Small intestine (tissue), 7 donors: ENCODE measurements around the gene SCRN1. TPM values are rescaled to one million over a fixed set of nuclear protein-coding genes. Genes with fewer than 3 reads are reported as not detected.
A peak's percentile ranks its signal among the peaks of the same experiment; 100 is the strongest.

Experiments used
- DNase-seq, 2 donors: peaks; one replicate each; pipeline versions ENCODE4 v3.0.0 to v3.0.0-alpha.2; 2013
- FAIRE-seq: peaks from 2 replicates; lab custom pipeline; 2012; peaks lifted over from hg19 to GRCh38; lab: Jason Lieb, UNC
- H3K27ac ChIP-seq, 3 donors: one replicate each; pipeline ENCODE4 v1.5.1; 2013; ENCODE audit warnings: low read length in 2 of 3, mild to moderate bottlenecking in 2 of 3, control low read depth in 1 of 3, inconsistent platforms in 1 of 3, low read depth in 1 of 3, moderate library complexity in 1 of 3
- H3K27me3 ChIP-seq, 3 donors: one replicate each; pipeline ENCODE4 v1.6.1; 2013; ENCODE audit warnings: low read length in 3 of 3, inconsistent platforms in 1 of 3; ENCODE audit not compliant: control insufficient read depth in 3 of 3, insufficient read depth in 3 of 3
- H3K36me3 ChIP-seq, 3 donors: one replicate each; pipeline ENCODE4 v1.6.1; 2013; ENCODE audit warnings: low read length in 3 of 3, inconsistent platforms in 1 of 3, low read depth in 1 of 3, mild to moderate bottlenecking in 1 of 3, moderate library complexity in 1 of 3; ENCODE audit not compliant: control insufficient read depth in 3 of 3, insufficient read depth in 2 of 3
- H3K4me1 ChIP-seq, 3 donors: one replicate each; pipeline ENCODE4 v1.6.1; 2013; ENCODE audit warnings: low read length in 2 of 3, inconsistent platforms in 1 of 3, low read depth in 1 of 3, mild to moderate bottlenecking in 1 of 3, moderate library complexity in 1 of 3; ENCODE audit not compliant: control insufficient read depth in 3 of 3, insufficient read depth in 2 of 3
- H3K4me3 ChIP-seq, 3 donors: one replicate each; pipeline ENCODE4 v1.5.1; 2013; ENCODE audit warnings: low read length in 3 of 3, control low read depth in 1 of 3, inconsistent platforms in 1 of 3, low read depth in 1 of 3, mild to moderate bottlenecking in 1 of 3, moderate library complexity in 1 of 3
- H3K9me3 ChIP-seq, 2 donors: one replicate each; pipeline ENCODE4 v1.6.1; 2013; ENCODE audit warnings: low read depth in 1 of 2, low read length in 1 of 2; ENCODE audit not compliant: control insufficient read depth in 2 of 2, insufficient read depth in 1 of 2
- WGBS, 3 donors: extraction: QIAGEN DNeasy Blood & Tissue Kit; methylation state at CpG; one replicate each; pipeline ENCODE4 v1.1.7; 2013; 5-methylcytosine and 5-hydroxymethylcytosine counted together
- polyA plus RNA-seq, 4 donors: library from polyadenylated mRNA; stranded (reverse) in 3 of 4; unstranded in 1 of 4; fragments of 200-250 nt in 3 of 4; fragments of 120-200 nt in 1 of 4; gene quantifications; one replicate each; pipeline versions ENCODE4 v1.2.1 to v1.2.3, GENCODE V29; 2013
- donor health status: healthy with polysubstance abuse.
- donor health status: control.
- donor health status: control.
- donor health status: Bipolar disorder and iron deficiency.
- donor health status: healthy.

The SCRN1 gene
- polyA plus RNA-seq, 4 donors, result 1.3 to 16.9 (median 7.4) TPM

DNA sequence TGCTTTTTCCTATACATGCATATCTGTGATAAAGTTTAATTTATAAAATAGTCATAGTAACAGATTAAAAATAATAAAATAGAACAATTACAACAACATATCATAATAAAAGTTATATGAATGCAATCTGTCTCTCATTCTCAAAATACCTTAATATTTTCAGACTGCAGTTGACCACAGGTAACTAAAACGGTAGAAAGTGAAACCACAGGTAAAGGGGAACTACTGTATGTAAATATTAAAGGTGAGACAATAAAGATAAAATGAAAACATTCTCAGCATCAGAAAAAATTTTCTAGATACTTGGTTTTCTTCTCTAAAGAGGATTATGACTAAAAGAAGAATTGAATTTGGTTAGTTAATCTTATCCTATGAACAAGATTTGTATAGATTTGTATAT, 30.9 kb upstream of the SCRN1 start:
- Histone ChIP-seq H3K4me1 (peaks cover 0 to 7% (median 3%) of the 10 kb centered on the region in 3 donors), H3K36me3 (peaks cover 0 to 14% (median 0%) of the 10 kb centered on the region in 3 donors), H3K4me3 (no peak overlapping the region), H3K27me3 (no peaks in the 10 kb centered on the region), H3K9me3 (no peaks in the 10 kb centered on the region), H3K27ac (no peak overlapping the region)
- DNase-seq, result peak in 1 of 2 donors; percentile 7
- 4 to 35% (median 9%) methylated on average over 1 of the region's 1 CpG for WGBS, 3 donors
- peak; percentile 80 for FAIRE-seq

- no peak overlapping the region for H3K27ac ChIP-seq
- FAIRE-seq, result no peak
- peaks cover 0 to 17% (median 0%) of the 10 kb centered on the region in 3 donors for H3K36me3 ChIP-seq
- DNase-seq, result no peak
- H3K4me1 ChIP-seq, result peaks cover 0 to 5% (median 0%) of the 10 kb centered on the region in 3 donors
- no peaks in the 10 kb centered on the region for H3K9me3 ChIP-seq
- WGBS, 3 donors, result 97 to 100% (median 97%) methylated on average over 1 of the region's 1 CpG
- no peak overlapping the region for H3K4me3 ChIP-seq
- H3K27me3 ChIP-seq, result no peaks in the 10 kb centered on the region
Observed at GRCh38 chr7:30019960-30020359, 30.4 kb upstream of the SCRN1 start.

- H3K4me1 ChIP-seq, result no peaks in the 10 kb centered on the region
- 80 to 95% (median 81%) methylated on average over 1 of the region's 1 CpG for WGBS, 3 donors
- no peaks in the 10 kb centered on the region for H3K9me3 ChIP-seq
- H3K4me3 ChIP-seq, result no peak overlapping the region
- H3K36me3 ChIP-seq, result peaks cover 0 to 18% (median 0%) of the 10 kb centered on the region in 3 donors
- DNase-seq (no peak), FAIRE-seq (no peak)
- H3K27ac ChIP-seq, result no peak overlapping the region
- H3K27me3 ChIP-seq, result no peaks in the 10 kb centered on the region
Observed at GRCh38 chr7:30019387-30019786, 29.8 kb upstream of the SCRN1 start.

GRCh38 chr7:30018451-30018850, 28.9 kb upstream of the SCRN1 start:
- no peaks in the 10 kb centered on the region for H3K27me3 ChIP-seq
- H3K4me3 ChIP-seq, result no peak overlapping the region
- H3K36me3 ChIP-seq, result peaks cover 0 to 21% (median 0%) of the 10 kb centered on the region in 3 donors
- no peak overlapping the region for H3K27ac ChIP-seq
- H3K4me1 ChIP-seq, result no peaks in the 10 kb centered on the region
- FAIRE-seq, result no peak
- H3K9me3 ChIP-seq, result no peaks in the 10 kb centered on the region
- no peak for DNase-seq

GRCh38 chr7:30012757-30013156, 23.2 kb upstream of the SCRN1 start:
- DNase-seq, result no peak
- 47 to 68% (median 58%) methylated on average over 3 of the region's 3 CpGs for WGBS, 3 donors
- no peak overlapping the region for H3K27ac ChIP-seq
- peaks cover 0 to 18% (median 0%) of the 10 kb centered on the region in 3 donors for H3K36me3 ChIP-seq
- FAIRE-seq, result no peak
- H3K4me1 ChIP-seq, result no peaks in the 10 kb centered on the region
- H3K4me3 ChIP-seq, result no peak overlapping the region
- H3K9me3 ChIP-seq, result no peaks in the 10 kb centered on the region
- no peaks in the 10 kb centered on the region for H3K27me3 ChIP-seq

DNA sequence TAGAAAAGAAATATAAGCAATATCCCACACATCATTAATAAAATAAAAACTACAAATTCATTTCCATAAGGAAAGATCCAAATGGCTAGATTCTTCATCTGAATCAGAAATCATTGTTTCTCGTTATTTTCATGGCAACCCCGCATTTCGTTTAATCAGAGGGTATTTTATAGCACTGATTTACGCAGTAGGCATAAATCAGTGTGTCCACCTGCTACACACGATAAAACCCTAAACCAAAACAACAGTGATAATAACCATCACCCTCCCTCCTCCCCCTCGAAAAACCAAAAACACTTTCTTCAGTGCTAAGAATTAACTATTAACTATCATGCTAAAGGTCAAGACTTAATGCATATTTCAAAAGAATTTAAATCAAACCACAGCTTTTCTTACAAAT, 20.4 kb upstream of the SCRN1 start:
- WGBS, 3 donors, result 30 to 69% (median 54%) methylated on average over 6 of the region's 6 CpGs
- FAIRE-seq (no peak), DNase-seq (no peak)
- Histone ChIP-seq H3K36me3 (peaks cover 0 to 5% (median 0%) of the 10 kb centered on the region in 3 donors), H3K4me1 (no peaks in the 10 kb centered on the region), H3K9me3 (no peaks in the 10 kb centered on the region), H3K27me3 (no peaks in the 10 kb centered on the region), H3K4me3 (no peak overlapping the region), H3K27ac (no peak overlapping the region)

GRCh38 chr7:30005464-30005863, 15.9 kb upstream of the SCRN1 start:
- DNase-seq (no peak), FAIRE-seq (no peak)
- no peak overlapping the region for H3K4me3 ChIP-seq
- no peaks in the 10 kb centered on the region for H3K27me3 ChIP-seq
- no peaks in the 10 kb centered on the region for H3K4me1 ChIP-seq
- WGBS, 3 donors, result 45 to 60% (median 55%) methylated on average over 3 of the region's 3 CpGs
- H3K9me3 ChIP-seq, result no peaks in the 10 kb centered on the region
- H3K27ac ChIP-seq, result no peak overlapping the region
- H3K36me3 ChIP-seq, result no peaks in the 10 kb centered on the region

DNA sequence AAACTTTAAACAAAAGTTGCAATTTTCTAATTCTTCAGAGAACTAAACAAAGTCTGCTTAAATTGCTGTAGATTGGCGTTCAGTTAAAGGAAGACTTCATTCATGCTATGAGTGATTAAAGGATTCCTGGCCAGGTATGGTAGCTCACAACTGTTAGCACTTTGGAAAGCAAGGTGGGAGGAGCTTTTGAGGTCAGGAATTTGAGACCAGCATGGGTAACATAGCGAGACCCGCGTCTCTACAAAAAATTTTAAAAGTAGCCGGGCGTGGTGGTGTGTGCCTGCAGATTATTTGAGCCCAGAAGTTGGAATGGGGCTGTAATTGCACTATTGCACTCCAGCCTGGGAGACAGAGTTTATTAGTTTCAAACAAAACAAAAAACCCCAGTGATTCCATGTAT, 13.5 kb upstream of the SCRN1 start:
- WGBS, 3 donors, result 53 to 69% (median 66%) methylated on average over 6 of the region's 6 CpGs
- no peaks in the 10 kb centered on the region for H3K27me3 ChIP-seq

GRCh38 chr7:30001998-30002397, 12.4 kb upstream of the SCRN1 start:
- Histone ChIP-seq H3K36me3 (no peaks in the 10 kb centered on the region), H3K27ac (no peak overlapping the region), H3K4me3 (no peak overlapping the region), H3K9me3 (no peaks in the 10 kb centered on the region), H3K27me3 (no peaks in the 10 kb centered on the region), H3K4me1 (no peaks in the 10 kb centered on the region)
- FAIRE-seq (no peak), DNase-seq (no peak)
- WGBS, 3 donors, result 87 to 94% (median 91%) methylated on average over 2 of the region's 2 CpGs

More for the DNA sequence above, 13.5 kb upstream of the SCRN1 start:
- H3K27ac ChIP-seq, result no peak overlapping the region
- FAIRE-seq (no peak), DNase-seq (no peak)
- no peaks in the 10 kb centered on the region for H3K9me3 ChIP-seq
- no peaks in the 10 kb centered on the region for H3K36me3 ChIP-seq
- no peak overlapping the region for H3K4me3 ChIP-seq
- H3K4me1 ChIP-seq, result no peaks in the 10 kb centered on the region
